NCI-H526 (cell line): ENCODE measurements around the gene KRTCAP2.
"Not testable (repeated sequence)": the region's sequence is repeated elsewhere in the genome, so short reads cannot be mapped to it uniquely, and the experiment has no call there.

Source experiments
- DNase-seq, 2 experiments: peaks; one replicate each; lab custom pipeline; 2025; lab: John Stamatoyannopoulos, UW

KRTCAP2 gene

GRCh38 chr1:155199792-155200191 is 26.7 kb upstream of the KRTCAP2 start:
- DNase-seq: no peak

GRCh38 chr1:155198547-155198906 is 25.4 kb upstream of the KRTCAP2 start:
- no peak for DNase-seq

- no peak for DNase-seq
Observed at GRCh38 chr1:155197901-155198546, 24.9 kb upstream of the KRTCAP2 start.

GRCh38 chr1:155196893-155197638 is 24.0 kb upstream of the KRTCAP2 start:
- no peak for DNase-seq

GRCh38 chr1:155196103-155196892 is 23.2 kb upstream of the KRTCAP2 start:
- DNase-seq: no peak

GRCh38 chr1:155195201-155196102 is 22.3 kb upstream of the KRTCAP2 start:
- DNase-seq: peak in 1 of 2 experiments; percentile 68

- not testable (repeated sequence) for DNase-seq
Observed at GRCh38 chr1:155193991-155194240, 20.8 kb upstream of the KRTCAP2 start.

GRCh38 chr1:155193275-155193990 is 20.3 kb upstream of the KRTCAP2 start:
- DNase-seq: peak; percentile 94 to 99

- peak; percentile 94 to 98 for DNase-seq
Observed at GRCh38 chr1:155192346-155193274, 19.5 kb upstream of the KRTCAP2 start.

- no peak for DNase-seq
Observed at GRCh38 chr1:155191904-155192303, 18.8 kb upstream of the KRTCAP2 start.

- not testable (repeated sequence) for DNase-seq
Observed at GRCh38 chr1:155189926-155190325, 16.8 kb upstream of the KRTCAP2 start.

GRCh38 chr1:155188268-155188667 is 15.2 kb upstream of the KRTCAP2 start:
- no peak for DNase-seq

- no peak for DNase-seq
Observed at GRCh38 chr1:155187456-155187891, 14.4 kb upstream of the KRTCAP2 start.

GRCh38 chr1:155186794-155187455 is 13.8 kb upstream of the KRTCAP2 start:
- peak; percentile 80 to 91 for DNase-seq

- DNase-seq: peak; percentile 80 to 91
Observed at GRCh38 chr1:155186067-155186793, 13.1 kb upstream of the KRTCAP2 start.

- no peak for DNase-seq
Observed at GRCh38 chr1:155185783-155186066, 12.6 kb upstream of the KRTCAP2 start.

- peak in 1 of 2 experiments; percentile 50 for DNase-seq
Observed at GRCh38 chr1:155184835-155185782, 12.0 kb upstream of the KRTCAP2 start.

- no peak for DNase-seq
Observed at GRCh38 chr1:155184351-155184811, 11.3 kb upstream of the KRTCAP2 start.
